HCT116 (cell line): Measurements from ENCODE around the gene ENGASE.

Experiments used
- CEBPB ChIP-seq: IDR thresholded peaks from 2 replicates; pipeline ENCODE4 v1.6.1; 2012; ENCODE audit warnings: low read depth
- CTCF ChIP-seq, 3 experiments: fragments of 200-600 bp in 1 of 3; sonication (generic) in 1 of 3; IDR thresholded peaks in 2 of 3; conservative IDR thresholded peaks in 1 of 3; 2 replicates each; pipeline ENCODE4 v1.5.1; 2012 to 2017; ENCODE audit warnings: low read depth in 2 of 3, low read length in 2 of 3, antibody characterized with exemption in 1 of 3, borderline replicate concordance in 1 of 3, control low read depth in 1 of 3, mild to moderate bottlenecking in 1 of 3, mixed read lengths in 1 of 3, mixed run types in 1 of 3, moderate library complexity in 1 of 3; ENCODE audit not compliant: insufficient read depth in 1 of 3
- RAD21 ChIP-seq: IDR thresholded peaks from 2 replicates; pipeline ENCODE4 v1.6.1; 2012; ENCODE audit warnings: low read depth, mild to moderate bottlenecking
- TCF7L2 ChIP-seq: IDR thresholded peaks from 2 replicates; pipeline ENCODE4 v1.7.0; 2011; ENCODE audit warnings: borderline replicate concordance, inconsistent platforms; ENCODE audit not compliant: insufficient read depth, insufficient read length; ENCODE audit errors: extremely low read depth
- YY1 ChIP-seq: IDR thresholded peaks from 2 replicates; pipeline ENCODE4 v1.6.1; 2011; ENCODE audit warnings: low read length, low read depth, moderate library complexity, mild to moderate bottlenecking; ENCODE audit not compliant: insufficient replicate concordance; ENCODE audit errors: extremely low read depth
- ZBTB33 ChIP-seq: IDR thresholded peaks from 2 replicates; pipeline ENCODE4 v1.6.1; 2011; ENCODE audit warnings: mild to moderate bottlenecking, low read length, moderate library complexity; ENCODE audit not compliant: insufficient replicate concordance; ENCODE audit errors: extremely low read depth

- TF ChIP-seq RAD21 = no peak
- TF ChIP-seq CTCF (IDR thresholded peaks at IDR 0.05 in 2 of 3, conservative IDR thresholded peaks at IDR 0.05 in 1 of 3; ENCODE audit: borderline replicate concordance in 1 of 3, insufficient read depth in 1 of 3, low read depth in 2 of 3, low read length in 2 of 3) = no peak
- no peak for TF ChIP-seq TCF7L2
- no peak for TF ChIP-seq CEBPB
- no peak for TF ChIP-seq YY1
- TF ChIP-seq ZBTB33 = no peak
These were observed 29.5 kb upstream of the ENGASE start for GRCh38 chr17:79045001-79045729.
